Glomerular visceral epithelial cell (primary cell): Measurements from ENCODE around the gene BSN.
"Not testable (repeated sequence)": the region's sequence is repeated elsewhere in the genome, so short reads cannot be mapped to it uniquely, and the experiment has no call there.

ENCODE experiments used
- DNase-seq: peaks from one replicate; pipeline ENCODE4 v3.0.0-alpha.2; 2016; ENCODE audit errors: extremely low spot score

Gene BSN

GRCh38 chr3:49673715-49674496, 119.6 kb downstream of the BSN start, which contains the start of gene APEH:
Gene APEH, plus strand, starts transcription at chr3:49674351. Its CDS starts 51 bp downstream, at chr3:49674402.
- peak; percentile 98 for DNase-seq

GRCh38 chr3:49674497-49674983, 120.3 kb downstream of the BSN start:
- no peak for DNase-seq

- no peak for DNase-seq
These were observed 121.6 kb downstream of the BSN start for GRCh38 chr3:49675912-49676311.

- no peak for DNase-seq
These were observed 126.4 kb downstream of the BSN start for GRCh38 chr3:49680493-49681231.

GRCh38 chr3:49681232-49681522, 126.9 kb downstream of the BSN start:
- DNase-seq = no peak

GRCh38 chr3:49681543-49681942, 127.3 kb downstream of the BSN start:
- no peak for DNase-seq

- DNase-seq = peak; percentile 72
These were observed 128.9 kb downstream of the BSN start for GRCh38 chr3:49683162-49683561.

GRCh38 chr3:49684453-49684852, 130.2 kb downstream of the BSN start:
- DNase-seq = not testable (repeated sequence)

- not testable (repeated sequence) for DNase-seq
These were observed 130.8 kb downstream of the BSN start for GRCh38 chr3:49685103-49685502.

- not testable (repeated sequence) for DNase-seq
These were observed 131.6 kb downstream of the BSN start for GRCh38 chr3:49685846-49686245.

GRCh38 chr3:49686346-49686745, 132.1 kb downstream of the BSN start:
- DNase-seq = not testable (repeated sequence)

GRCh38 chr3:49686769-49687423, 132.6 kb downstream of the BSN start:
- DNase-seq = not testable (repeated sequence)

GRCh38 chr3:49687424-49687795, 133.1 kb downstream of the BSN start:
- not testable (repeated sequence) for DNase-seq

GRCh38 chr3:49688338-49689045, 134.2 kb downstream of the BSN start:
- DNase-seq = not testable (repeated sequence)

- DNase-seq = peak; percentile 88
These were observed 135.0 kb downstream of the BSN start, which contains the start of the genes MST1 and RNF123 for GRCh38 chr3:49689046-49689907. Gene MST1, minus strand, starts transcription at chr3:49689474. Its CDS starts 783 bp downstream, at chr3:49688691. Gene RNF123, plus strand, starts transcription at chr3:49689557. Its CDS starts 1,609 bp downstream, at chr3:49691166.

GRCh38 chr3:49689908-49690624, 135.8 kb downstream of the BSN start:
- DNase-seq = not testable (repeated sequence)

GRCh38 chr3:49690856-49691255, 136.6 kb downstream of the BSN start:
- not testable (repeated sequence) for DNase-seq

- DNase-seq = not testable (repeated sequence)
These were observed 137.2 kb downstream of the BSN start for GRCh38 chr3:49691481-49691880.

- DNase-seq = not testable (repeated sequence)
These were observed 140.3 kb downstream of the BSN start for GRCh38 chr3:49694409-49695070.
